Amygdala (tissue), 56 donors: ENCODE data around the gene EEA1.
"Not testable (repeated sequence)": the region's sequence is repeated elsewhere in the genome, so short reads cannot be mapped to it uniquely, and the experiment has no call there.

Experiments
- DNase-seq, 56 donors: peaks; one replicate each; lab custom pipeline; 2025; lab: John Stamatoyannopoulos, UW

Gene EEA1

GRCh38 chr12:92759634-92760268 is 169.3 kb downstream of the EEA1 start:
- no peak for DNase-seq

- no peak for DNase-seq
These were observed 171.4 kb downstream of the EEA1 start for GRCh38 chr12:92757597-92758121.

DNA sequence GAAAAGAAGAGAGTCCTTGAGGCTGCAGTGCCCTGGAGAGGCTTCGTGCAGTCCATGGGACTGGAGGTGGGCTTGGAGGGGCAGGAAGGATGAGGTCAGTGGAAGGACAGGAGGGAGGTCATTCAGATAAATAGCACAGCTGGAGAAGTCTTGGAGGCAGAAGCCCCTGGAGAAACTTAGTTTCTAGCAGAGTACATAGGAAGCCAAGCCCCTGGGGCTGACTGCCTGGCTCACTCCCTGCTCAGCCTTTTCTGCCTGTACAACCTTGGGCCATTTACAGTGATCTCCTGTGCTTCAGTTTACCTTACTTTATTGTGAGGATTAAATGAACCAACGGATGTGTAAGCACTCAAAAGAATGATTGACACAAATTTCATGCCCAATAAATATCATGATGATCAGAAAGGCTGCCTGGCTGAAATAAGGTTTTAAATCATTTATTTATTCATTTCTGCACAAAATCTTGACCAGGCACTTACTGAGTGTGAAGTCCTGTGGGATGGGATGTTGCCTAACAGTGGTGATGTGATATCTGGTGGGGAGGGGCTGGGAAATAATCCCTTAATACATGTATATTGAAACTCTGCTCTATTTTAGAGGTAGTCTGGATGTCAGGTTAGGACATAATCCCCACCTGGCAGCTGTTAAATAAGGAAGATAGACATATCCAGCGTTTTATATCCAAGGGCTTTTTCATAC is 172.0 kb downstream of the EEA1 start:
- DNase-seq: no peak

- DNase-seq: no peak
These were observed 174.9 kb downstream of the EEA1 start for GRCh38 chr12:92753976-92754885.

DNA sequence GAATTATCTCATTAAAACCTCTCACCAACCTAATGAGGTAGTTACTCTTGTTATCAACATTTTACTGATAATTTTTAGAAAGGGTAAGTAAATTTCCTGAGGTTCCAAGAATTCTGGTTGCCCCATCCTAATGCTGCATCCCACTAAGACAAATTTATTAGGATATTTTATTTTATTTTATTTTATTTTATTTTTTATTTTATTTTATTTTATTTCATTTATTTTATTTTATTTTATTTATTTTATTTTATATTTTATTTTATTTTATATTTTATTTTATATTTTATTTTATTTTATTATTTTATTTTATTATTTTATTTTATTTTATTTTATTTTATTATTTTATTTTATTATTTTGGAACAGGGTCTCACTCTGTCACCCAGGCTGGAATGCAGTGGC is 179.4 kb downstream of the EEA1 start:
- DNase-seq: not testable (repeated sequence)

GRCh38 chr12:92747151-92747550 is 181.9 kb downstream of the EEA1 start:
- no peak for DNase-seq

GRCh38 chr12:92745856-92746550 is 183.1 kb downstream of the EEA1 start:
- peak in 40 of 56 donors; percentile 5 to 86 (median 46) for DNase-seq

- no peak for DNase-seq
These were observed 186.1 kb downstream of the EEA1 start for GRCh38 chr12:92743026-92743425.

DNA sequence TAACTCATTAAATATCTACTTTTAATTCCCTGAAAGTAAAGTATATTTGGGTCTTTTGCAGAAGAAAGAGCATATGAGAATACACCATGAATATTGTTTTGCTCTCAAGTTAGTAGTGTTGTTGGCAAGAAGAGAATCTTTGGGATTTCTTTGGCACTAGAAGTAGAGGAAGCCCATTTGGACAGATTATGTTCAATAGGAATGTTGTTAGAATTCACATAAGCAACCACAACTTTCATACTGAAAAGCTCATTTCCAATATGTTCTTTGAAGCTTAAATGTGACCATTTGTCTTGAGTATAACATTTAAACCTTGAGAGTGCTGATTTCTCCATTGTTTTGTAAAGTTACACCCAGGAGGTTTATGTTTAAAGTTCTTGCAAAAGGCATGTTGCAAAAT is 188.7 kb downstream of the EEA1 start:
- DNase-seq: no peak

DNA sequence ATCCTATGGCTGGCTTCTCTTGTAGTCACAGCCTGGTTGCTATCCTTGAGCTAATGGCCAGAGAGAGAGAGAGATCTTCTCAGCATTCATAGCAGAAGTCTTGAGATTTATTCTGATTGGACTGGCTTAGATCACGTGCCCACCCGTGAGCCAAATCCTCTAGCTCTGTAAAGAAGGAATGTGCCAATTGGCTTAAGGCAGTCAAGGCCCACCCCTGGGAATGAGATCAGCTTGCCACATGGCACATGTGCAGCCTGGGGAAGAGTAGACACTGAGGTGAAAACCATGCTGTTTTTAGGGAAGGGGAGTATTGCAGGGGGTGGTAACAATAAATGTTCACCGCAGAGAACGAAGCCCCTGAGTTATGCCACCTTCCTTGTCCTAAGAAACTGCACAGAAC is 190.0 kb downstream of the EEA1 start:
- DNase-seq: no peak

- no peak for DNase-seq
These were observed 190.9 kb downstream of the EEA1 start for GRCh38 chr12:92737855-92738850.

GRCh38 chr12:92736605-92737004 is 192.5 kb downstream of the EEA1 start:
- no peak for DNase-seq

DNA sequence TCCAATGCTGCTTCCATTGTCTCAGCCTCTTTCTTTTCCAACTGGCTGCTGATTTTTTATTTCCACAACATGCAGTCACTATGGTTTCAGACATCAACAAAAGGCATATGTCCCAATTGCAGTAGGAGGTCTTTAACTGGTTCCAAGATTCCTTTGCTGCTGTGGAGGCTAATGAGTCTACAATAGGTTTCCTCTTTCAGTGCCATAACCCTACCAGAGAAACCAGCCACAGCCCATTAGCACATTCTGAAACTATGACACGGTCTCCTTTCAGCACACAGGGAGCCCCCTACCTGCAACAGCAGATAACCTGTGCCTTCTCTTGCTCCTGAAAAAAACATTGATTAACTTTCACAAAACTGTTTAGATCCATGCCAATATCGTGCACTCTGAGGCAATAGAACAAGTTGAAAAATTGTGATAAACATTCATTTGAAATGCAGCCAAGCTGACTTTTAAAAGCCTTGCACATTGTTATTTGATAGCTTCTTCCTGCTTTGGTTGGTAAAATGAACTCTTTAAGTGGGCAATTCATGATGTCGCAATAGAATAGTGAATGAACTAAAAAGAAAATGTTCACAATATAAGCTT is 193.9 kb downstream of the EEA1 start:
- peak in 2 of 56 donors; percentile 5 to 14 for DNase-seq

DNA sequence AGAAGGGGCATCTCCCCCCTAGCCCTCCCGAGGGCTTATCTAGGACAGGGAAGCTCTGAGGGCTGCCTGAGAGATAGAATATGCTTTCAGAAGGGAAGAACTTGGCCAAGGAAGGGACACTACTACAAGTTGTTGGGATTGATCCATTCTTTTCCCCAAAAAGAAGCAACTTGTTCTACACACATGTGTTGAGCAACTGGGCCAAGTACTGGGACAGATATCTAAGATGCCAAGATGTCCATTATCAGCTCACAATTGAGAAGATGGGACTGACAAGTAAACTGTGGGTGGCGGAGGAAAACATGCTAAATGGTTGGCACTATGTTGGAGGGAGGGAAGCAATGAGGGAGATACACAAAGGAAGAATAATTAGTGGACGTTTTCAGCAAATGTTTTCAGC is 195.4 kb downstream of the EEA1 start:
- no peak for DNase-seq

DNA sequence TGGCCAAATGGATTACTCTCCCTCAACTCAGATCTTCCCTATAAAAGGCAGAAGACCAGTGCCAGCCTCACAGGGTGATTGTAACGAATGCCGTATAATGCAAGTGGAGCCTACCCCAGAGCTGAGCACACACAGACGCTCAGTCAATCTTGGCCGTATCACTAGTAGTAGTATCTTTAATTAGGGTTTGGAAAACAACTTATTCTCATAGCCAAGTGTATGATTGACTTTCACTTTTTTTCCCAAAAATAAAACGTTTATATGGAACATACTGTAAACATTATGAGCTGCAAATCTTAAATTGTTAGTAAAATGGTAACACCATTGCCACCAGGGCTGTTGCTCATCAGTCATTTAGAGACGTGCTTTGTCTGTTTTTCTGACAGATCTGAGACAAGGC is 195.9 kb downstream of the EEA1 start:
- DNase-seq: no peak

DNA sequence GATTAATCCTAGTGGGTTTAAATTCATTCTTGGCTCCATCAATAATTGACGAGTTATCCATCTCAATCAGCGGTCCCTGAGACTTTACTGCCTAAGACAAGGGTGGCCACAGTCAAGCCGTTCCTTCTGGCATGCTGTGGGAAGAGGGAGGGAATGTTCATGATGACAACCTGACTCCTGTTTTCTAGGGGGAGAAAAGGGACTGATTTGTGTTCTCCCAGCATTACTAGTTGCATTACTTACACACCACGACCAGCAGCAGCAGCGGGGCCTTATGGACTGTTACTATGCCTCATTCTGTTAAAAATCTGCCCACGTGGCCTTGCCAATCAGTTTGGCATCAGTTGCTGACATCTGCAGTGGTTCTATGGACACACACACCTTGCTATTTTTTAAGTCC is 196.4 kb downstream of the EEA1 start:
- no peak for DNase-seq

GRCh38 chr12:92732216-92732615 is 196.9 kb downstream of the EEA1 start:
- DNase-seq: no peak

- DNase-seq: no peak
These were observed 198.3 kb downstream of the EEA1 start for GRCh38 chr12:92730758-92731157.

DNA sequence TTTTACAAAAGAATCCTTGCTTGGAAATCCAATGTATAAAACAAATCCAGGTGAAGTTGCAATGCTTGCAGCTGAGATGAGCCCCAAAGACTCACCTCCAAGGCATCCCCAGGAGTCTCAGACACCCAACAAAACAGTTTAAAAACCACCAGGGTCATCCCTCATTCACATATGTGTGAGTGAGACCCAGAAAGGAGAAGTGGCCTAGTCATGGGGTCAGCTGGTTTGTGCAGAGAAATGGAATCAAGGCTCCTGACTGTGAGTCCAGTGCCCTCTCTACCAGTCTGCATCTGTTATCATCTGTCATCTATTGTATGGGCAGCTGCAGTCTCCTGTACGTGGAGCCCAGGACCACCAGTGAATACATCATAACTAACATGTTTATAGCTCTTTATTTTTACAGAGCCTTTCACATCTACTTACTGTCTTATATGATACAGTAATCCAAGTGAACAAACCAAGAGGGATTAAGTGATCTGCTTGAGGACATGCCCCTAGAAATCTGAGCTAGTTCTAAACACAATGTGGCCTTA is 199.3 kb downstream of the EEA1 start:
- DNase-seq: no peak
